NOMO-1 treated with DMSO at 0.1 percent for 48 hours (cell line): Measurements from ENCODE around the gene DYNLT2.

ENCODE experiments used
- DNase-seq: peaks from one replicate; lab custom pipeline; 2025; ENCODE audit not compliant: unreplicated experiment; lab: John Stamatoyannopoulos, UW

The DYNLT2 gene, protein sequence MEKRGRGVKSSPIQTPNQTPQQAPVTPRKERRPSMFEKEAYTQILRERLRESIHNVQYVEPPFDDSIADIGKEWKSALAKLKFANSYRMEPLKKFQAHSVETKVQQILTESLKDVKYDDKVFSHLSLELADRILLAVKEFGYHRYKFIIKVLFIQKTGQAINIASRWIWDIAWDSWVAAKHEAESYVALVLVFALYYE

GRCh38 chr6:169751242-169752073 is at the start of gene DYNLT2, which contains the start of gene ERMARD:
Gene DYNLT2, minus strand, starts transcription at chr6:169751572. Its CDS starts 114 bp downstream, at chr6:169751458.
Gene ERMARD, plus strand, starts transcription at chr6:169751622. Its CDS starts 36 bp downstream, at chr6:169751658.
- DNase-seq, result peak; percentile 80

GRCh38 chr6:169800668-169801395 is 49.5 kb upstream of the DYNLT2 start:
- DNase-seq, result peak; percentile 48

DNA sequence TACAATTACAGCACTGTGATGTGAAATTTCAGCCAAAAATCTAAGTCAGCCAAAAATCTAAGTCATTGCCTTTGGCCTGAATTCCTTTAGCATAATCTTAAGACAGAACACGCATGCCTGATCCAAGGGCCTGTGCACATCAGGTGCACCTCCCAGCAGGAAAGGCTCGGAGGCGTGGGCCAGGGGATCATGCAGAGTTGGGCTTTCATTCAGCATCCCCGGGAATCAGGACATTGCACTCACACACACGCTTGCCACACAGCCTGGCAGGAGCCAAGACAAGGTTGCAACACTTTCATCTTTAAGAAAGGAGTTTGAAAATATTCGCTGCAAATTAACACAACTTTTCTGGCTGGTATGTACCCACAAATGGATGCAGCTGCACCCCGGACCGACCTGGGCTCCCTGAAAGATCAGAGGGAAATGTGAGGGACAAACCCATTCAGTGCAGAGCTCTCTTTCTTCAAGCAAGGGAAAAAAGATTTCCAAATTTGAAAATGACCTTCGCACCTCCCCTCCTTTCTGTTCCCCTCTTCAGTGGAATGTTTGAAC is 48.8 kb upstream of the DYNLT2 start:
- no peak for DNase-seq

- DNase-seq, result no peak
Observed at GRCh38 chr6:169799474-169799926, 48.1 kb upstream of the DYNLT2 start.

DNA sequence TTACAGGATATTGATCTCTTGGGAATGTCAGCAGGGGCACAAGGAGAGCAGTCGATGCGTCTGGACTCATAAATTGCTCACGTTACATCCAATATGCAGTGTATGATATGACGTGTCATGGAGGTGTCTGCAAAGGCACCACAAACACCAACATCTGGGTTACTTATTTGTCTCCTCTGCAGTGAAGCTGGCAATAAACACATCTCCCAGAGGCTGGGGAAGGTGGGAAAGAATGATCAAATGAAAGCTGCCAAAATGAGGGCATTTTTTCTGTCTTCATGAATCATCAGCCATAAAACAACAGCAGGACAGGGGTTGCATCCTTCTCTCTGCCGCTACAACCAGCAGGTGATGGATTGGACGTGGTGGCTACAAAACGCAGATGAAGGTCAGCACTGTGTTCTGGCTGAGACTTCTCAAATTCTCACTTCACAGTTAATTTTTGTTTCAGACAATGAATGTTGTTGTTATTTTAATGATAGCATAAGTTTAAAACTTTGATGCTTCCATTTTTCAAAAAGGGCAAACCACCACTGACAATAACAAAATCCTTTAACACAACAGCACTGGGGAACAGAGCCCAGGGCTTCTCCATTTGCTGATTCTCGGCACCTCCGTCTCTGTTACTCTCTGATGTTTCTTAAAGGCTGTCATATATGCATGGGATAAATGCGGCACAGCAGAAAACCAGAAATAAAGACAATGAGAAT is 47.5 kb upstream of the DYNLT2 start:
- DNase-seq, result no peak

DNA sequence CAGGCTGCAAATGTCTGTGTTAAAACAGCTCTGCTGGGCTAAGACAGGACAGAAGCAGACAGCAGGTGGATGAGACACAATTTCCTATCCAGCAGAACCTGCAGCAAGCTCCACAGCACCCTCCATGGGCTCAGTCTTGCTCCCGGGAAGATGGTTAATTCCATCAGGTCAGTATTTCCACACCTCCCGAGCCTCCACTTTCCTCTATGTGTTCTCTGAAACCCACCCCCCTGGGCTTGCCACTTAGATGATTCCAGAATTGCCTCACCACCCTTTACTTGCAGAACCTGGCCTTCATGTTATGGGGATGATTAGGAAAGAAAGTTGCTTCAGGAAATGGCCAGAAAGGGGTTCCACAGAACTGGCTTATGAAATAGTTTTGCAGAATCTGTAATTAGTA is 43.8 kb upstream of the DYNLT2 start:
- no peak for DNase-seq

- DNase-seq, result no peak
Observed at GRCh38 chr6:169794317-169795055, 43.1 kb upstream of the DYNLT2 start.

- no peak for DNase-seq
Observed at GRCh38 chr6:169793408-169793807, 42.0 kb upstream of the DYNLT2 start.

DNA sequence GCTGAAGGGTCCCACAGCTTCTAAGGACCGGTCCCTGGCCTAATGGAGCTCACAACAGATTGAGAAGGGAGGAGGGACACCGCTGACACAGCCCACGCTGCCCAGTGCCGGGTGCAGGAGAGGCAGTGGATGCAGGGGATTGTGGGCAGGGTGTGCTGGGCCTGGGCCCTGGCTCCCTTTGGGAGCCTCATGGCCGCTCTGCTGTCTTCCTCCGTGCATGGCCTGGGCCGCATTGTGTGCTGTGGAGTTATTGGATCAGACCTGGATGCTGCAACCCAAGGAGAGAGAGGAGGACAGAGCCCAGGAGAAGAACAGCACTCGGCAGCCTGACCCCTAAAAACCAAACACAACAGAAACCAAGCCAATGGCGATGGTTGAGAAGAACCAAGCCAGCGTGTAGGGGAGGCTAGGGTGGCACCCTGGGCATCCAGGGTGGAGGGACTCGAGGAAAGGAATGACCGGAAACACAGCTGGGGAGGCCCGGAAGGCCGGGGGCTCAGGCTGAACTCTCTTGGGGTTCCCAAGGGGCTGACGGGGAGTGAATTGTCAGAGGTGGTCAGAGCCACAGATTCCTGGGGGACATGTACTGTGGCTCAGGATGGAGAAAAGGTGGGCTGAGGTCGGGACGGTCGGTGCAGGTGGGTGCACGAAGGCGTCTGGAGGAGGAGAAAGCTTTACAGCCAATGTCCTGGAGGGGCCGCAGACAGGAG is 41.1 kb upstream of the DYNLT2 start:
- DNase-seq, result no peak

DNA sequence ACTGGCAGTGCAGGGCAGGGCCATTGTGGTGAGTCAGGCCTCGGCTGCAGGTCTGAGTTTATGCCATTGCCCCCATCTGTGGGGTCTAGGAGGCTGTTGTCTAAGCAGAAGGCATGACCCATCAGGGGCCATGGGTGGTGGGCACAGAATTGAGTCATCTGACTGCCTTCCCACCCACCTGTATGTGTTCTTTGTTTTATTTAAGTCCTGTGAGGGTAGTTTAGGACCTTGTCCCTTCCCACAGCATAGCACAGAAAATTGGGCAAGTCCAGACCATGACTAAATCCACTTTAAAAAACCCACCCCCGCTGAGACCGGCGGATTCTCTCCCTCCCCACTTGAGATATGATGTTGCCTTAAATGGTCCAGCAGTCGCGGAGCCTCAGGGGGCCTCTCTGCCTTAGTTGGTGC is 40.4 kb upstream of the DYNLT2 start:
- DNase-seq, result no peak

- peak; percentile 71 for DNase-seq
Observed at GRCh38 chr6:169789944-169790927, 38.9 kb upstream of the DYNLT2 start.

GRCh38 chr6:169789146-169789943 is 38.0 kb upstream of the DYNLT2 start:
- DNase-seq, result no peak

DNA sequence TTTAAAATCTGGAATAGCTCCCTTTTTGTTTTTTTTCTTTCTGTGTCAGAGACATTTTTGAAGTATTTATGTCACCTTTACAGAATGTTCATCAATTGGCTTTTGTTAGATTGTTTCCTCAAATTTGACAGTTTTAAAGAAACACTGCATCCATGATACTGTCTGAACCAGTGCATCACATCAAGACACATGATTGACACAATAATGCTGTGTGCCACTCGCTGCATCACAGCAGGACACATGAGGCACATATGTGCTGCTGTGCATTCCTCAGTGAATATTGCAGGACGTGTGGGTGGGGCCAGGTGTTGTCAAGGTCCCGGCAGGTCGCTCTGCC is 37.4 kb upstream of the DYNLT2 start:
- no peak for DNase-seq

- DNase-seq, result no peak
Observed at GRCh38 chr6:169787797-169788196, 36.4 kb upstream of the DYNLT2 start.

- DNase-seq, result no peak
Observed at GRCh38 chr6:169786349-169786748, 35.0 kb upstream of the DYNLT2 start.

DNA sequence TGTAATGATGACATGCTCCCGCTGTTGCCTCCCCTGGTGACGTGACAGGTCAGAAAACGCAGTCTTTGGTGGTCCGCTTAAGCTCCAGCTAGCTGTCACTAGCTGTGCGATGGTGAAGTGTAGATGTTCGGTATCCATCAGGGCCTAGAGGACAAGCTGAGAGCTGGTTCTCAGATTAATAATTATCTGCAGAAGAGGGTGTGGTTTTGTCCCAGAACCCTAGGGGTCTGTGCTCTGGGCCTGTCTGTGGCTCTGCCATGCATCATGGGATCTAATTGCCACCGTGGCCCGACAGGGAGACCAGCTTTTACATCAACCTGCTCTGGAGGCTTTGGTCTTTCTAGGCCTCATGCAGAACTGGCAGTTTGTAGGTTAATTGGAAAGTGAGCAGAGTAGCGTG is 34.2 kb upstream of the DYNLT2 start:
- DNase-seq, result no peak

DNA sequence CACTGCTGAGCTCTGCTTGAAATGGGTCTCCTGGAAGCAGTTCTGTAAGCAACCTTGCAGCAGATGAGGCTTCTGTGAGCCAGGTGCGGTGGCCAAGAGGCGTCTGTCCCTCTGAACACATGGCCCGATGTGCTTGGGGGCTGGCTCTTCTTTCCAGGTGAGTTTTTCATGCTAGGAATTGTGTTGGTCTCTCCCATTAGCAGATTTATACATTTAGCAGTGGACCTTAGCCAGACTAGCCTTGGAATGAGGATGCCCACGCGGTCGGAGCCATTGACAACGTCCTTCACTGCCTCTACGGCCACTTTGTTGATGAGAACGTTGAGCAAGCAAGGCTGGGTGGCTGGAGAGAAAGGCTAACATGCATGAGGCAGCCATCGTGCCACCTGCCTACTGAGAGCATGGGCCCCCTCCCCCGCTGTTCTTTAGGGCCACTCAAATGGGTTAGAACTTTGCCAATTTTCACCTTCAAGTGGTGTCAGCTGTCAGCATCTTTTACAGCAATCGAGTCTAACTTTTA is 33.5 kb upstream of the DYNLT2 start:
- no peak for DNase-seq
